NCI-H2029 treated with DMSO at 0.1 percent for 48 hours (cell line): Measurements from ENCODE around the gene APOBEC3A.
A peak's percentile ranks its signal among the peaks of the same experiment; 100 is the strongest.

ENCODE experiments used
- DNase-seq: peaks from one replicate; lab custom pipeline; 2025; lab: John Stamatoyannopoulos, UW

Gene APOBEC3A

DNA sequence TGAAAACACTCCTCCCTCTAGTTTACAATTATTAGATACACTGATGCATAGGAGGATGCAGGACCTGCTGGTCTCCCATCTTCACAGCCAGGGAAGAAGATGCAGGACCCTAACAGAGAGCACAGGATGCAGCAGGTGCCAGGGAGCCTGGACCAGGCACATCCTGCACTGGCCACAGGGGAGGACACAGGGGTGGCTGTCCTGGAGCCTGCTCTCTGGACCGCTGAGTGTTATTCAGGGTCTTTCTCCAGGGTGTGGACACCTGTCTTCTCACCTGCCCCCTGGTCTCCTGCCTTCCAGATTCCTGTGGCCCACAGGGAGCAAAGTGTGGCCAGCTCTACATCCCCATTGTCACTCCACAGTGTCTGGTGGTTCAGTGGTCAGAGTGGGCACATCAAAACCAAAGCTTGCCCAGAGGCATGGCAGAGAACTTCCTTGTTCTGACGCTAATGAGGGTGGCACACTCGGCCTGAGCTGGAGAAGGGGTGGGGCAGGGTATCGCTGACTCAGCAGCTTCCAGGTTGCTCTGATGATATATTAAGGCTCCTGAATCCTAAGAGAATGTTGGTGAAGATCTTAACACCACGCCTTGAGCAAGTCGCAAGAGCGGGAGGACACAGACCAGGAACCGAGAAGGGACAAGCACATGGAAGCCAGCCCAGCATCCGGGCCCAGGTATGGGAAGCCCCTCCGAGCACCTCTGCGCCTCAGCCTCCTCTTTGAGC, at the start of gene APOBEC3A:
Gene APOBEC3A (plus strand): TSS at position 564 of the 725 bp plus-strand sequence. CDS start 83 bp downstream, at position 647.
- DNase-seq = no peak

DNA sequence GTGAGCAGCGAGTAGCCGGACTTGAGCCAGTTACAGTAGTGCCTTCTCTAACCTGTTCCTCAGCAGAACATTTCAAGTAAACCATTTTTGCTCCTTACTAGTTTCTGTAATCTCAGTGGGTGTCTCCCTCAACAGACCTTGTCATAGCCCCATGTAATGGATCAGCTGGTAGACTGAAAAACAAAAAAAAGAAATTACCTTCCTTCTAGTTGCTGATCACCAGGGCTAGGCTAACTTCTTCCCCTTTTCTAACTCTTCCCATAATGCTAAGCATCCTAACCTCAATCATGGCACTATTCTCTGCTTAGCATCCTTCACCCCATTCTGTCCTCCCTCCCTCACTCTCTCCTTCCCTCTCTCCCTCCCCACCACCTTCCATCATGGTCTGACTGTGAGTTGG, 49.6 kb upstream of the APOBEC3A start:
- no peak for DNase-seq

DNA sequence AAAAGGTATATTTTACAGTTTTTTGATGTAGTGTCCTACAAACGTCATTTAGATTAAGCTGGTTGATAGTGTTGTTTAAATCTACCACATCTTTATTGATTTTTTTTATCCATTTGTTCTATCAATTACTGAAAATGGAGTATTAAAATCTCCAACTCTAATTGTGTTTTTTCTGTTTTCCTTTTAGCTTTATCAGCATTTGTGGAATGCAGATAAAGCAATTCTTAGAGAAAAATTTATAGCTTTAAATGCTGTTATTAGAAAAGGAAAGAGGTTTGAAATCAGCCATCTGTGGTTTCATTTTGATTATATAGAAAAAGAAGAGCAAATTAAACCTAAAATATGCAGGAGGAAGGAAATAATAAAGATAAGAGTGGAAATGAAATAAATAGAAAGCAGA, 46.0 kb upstream of the APOBEC3A start:
- DNase-seq = no peak

DNA sequence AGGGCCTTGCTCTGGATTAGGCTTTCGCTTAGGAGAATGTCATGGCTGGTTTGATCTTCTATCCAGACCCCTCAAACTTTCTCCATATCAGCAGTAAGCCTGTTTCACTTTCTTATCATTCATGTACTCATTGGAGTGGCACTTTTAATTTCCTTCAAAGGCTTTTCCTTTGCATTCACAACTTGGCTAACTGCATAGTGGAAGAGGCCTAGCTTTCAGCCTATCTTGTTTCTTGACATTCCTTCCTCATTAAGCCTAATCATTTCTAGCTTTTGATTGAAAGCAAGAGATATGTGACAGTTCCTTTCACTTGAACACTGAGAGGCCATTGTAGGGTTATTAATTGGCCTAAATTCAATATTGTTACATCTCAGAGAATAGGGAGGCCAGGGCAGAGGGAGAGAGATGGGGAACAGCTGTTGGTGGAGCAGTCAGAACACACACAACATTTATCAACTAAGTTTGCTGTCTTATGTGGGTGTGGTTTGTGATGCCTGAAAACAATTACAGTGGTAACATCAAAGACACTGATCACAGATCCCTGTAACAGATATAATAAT, 37.7 kb upstream of the APOBEC3A start:
- no peak for DNase-seq

DNA sequence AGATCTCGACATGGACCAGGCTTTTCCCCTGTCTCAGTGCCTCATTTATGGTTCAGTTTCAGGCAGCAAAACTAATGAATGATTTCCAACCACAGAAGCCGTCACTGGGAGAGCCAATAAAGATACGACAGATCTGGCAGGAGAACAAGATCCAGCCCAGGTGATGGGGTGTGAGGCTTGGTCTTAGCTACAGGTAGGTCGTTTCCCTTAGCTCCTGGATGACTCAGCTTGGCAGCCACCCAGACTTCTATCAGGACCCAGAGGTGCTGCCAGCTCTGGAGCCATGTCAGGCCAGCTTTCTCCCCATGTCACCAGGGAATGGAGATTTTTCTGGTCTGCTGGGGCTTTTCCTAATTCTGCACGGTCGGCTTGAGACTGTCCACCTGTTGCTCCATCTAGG, 36.3 kb upstream of the APOBEC3A start:
- peak; percentile 92 for DNase-seq

DNA sequence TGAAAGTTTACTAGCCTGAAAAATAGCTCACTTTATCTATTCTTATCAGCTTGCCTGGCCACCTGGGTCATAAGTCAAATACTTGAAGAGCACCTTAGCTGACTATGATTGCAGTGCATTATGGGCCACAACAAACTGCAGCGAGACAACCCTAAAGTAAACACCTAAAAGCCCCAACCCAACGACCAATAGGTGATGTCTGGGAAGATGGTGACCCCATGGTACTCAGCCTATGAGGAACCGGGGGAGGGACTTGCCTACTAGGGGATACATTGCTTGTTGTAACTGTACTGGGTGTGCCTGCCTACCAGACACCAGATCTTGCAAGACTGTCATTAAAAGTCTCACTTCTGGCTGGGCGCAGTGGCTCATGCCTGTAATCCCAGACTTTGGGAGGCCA, 35.6 kb upstream of the APOBEC3A start:
- DNase-seq = no peak

DNA sequence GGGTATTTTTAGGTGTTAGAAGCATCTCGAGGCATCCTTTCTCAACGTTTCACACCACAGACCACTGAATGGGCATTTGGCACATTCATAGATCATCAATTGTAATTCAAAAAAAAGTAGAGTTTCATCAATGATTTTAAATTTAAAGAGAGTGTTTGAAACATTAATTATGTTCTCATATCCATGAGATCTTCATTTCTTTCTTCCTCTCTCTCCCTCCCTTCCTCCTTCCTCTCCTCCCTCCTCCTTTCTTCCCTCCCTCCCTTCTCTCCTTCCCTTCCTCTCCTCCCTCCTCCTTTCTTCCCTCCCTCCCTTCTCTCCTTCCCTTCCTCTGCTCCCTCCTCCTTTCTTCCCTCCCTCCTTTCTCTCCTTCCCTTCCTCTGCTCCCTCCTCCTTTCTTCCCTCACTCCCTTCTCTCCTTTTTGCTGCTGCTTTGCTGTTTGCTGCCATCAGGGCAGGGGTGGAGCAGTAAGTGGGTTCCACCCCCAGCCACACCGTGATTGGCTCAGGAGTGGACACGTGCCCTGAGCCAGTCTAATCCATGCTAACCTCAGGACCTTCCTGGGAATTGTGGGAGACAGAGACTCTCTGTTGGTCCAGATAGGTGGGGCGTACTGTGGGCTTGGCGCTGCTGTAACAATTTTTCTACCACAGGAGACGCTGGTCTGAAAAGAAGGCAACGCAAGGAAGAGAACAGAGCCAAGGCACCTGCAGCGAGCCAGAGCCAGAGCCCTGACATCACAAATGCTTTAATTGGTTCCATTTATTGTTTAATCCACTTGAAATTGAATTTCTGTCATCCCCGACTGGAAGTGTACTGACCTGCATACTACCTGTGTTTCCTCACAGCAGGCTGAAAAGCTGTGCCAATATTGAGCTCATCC, 33.7 kb upstream of the APOBEC3A start:
- DNase-seq = peak; percentile 97

DNA sequence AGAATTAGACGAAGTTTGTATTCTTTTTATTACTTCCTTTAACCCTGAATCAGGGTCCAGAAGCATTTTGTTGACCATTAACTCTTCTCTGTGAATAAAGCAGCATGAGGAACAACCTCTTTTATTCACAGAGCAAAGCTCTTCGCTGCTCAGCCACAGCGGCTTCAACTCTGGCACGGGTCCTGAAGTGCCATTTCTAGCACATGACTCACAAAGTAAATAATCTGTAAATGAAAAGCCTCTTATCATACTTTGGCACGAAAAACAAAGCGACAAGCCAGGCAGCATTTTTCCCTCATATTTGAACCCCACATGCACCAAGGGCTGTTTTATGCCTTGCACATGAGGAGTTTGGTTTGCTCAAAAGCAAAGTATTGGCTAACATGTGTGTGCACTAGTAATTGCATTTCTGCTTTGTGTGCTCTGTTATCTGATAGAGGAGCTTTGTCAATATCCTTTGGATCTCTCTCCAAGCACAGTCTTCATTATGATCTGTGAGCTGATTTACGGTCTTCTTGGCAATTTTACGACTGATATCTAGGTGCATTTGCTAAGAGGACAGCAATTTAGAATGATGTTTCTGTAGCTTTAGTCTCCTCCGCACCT, 33.0 kb upstream of the APOBEC3A start:
- DNase-seq = peak; percentile 95

DNA sequence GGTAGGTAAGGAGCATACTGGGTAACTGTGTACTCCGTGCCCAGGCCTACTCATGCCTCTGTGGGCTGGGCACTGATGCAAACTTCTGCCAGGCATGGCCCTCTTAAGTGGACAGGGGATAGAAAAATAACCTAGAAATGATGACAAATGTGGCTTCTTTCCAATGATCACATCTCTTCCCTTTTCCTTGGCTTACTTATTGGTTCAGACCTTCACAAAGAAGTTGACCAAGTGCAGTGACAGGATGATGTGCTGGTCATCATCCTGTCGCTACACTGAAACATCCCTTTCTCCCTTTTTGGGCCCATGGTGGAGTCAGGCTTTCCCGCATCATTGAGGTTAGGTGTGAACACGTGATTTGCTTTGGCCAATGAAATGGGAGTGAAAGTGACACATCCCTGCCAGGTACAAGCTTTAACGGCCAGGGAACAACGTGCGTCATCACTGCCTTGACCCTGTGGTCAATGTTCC, 31.8 kb upstream of the APOBEC3A start:
- no peak for DNase-seq

DNA sequence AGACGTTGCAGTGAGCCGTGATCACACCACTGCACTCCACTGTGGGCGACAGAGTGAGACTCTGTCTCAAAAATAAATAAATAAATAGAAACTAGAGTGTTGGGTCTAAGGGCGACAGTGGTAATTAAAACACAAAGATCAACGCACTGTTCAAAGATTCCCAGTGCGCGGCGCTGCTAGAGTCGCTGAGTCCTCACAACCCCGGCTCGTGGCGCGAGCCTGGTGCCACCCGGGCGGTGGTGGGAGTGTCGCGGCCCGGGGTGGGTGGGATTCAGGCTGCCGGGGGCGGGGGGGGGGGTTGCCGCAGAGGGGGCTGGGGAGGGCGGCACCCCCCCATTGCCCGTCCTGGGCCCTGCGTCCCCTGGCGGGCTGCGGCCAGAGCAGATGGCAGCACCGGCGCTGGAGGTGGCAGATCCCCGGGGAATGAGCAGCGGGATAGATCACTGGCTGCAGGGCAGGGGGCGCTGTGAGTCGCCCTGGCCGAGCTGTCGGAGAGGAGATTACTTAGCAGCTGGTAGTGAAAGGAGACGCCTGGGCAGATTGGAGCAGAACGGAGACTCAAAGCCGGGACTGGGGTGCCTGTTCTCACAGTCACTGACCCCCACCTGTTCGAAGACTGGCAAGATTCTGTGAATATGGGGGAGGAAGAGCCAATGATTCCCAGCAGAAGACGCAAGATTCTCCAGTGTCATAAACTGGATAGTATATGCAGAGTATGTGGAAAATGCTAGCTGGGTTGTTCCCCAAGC, 30.2 kb upstream of the APOBEC3A start:
- DNase-seq = peak; percentile 24

DNA sequence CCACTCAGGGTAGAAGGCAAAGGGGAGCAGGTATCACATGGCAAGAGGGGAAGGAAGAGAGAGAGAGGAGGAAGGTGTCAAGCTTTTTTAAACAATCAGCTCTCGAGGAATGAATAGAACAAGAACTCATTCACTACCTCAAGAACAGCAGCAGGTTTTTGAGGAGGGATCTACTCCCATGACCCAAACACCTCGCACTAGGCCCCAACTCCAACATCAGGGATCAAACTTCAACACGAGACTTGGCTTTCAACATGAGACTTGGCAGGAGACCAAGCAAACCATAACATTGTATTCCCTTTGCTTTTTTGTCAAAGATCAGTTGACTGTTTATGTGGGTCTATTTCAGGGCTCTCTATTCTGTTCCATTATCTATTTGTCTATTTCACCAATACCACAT, 26.9 kb upstream of the APOBEC3A start:
- no peak for DNase-seq

DNA sequence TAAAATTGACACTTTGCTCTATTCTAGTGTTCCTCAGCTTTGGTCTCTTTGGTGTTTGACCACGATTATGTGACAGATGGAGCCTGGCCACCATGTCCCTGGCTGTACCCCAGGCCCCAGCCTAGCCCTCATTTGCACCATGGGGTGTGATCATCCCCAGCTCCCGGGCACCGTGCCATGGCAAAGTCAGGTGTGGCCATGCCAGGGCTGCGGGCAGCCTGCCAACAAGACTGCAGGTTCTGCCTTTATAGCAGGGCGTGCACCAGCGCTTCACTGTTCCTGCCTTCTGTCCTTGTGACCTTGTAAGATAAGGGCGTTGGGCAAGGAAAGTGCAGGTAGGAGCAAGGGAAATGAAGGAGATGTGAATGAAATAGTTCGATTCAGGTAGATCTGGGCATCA, 22.4 kb upstream of the APOBEC3A start:
- DNase-seq = peak; percentile 89

DNA sequence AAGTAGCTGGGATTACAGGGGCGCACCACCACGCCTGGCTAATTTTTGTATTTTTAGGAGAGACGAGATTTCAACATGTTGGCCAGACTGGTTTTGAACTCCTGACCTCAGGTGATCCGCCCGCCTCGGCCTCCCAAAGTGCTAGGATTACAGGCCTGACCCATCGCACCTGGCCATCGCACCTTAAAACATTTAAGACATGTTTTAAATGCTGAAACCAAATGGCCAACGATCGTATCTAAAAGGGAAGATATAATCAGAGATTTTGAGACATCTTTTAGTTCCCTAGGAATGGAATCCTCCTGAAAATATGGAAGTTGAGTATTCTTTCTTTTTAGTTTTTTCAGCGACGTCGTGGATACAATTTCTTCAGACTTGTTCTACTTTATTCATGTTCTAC, 21.8 kb upstream of the APOBEC3A start:
- no peak for DNase-seq

DNA sequence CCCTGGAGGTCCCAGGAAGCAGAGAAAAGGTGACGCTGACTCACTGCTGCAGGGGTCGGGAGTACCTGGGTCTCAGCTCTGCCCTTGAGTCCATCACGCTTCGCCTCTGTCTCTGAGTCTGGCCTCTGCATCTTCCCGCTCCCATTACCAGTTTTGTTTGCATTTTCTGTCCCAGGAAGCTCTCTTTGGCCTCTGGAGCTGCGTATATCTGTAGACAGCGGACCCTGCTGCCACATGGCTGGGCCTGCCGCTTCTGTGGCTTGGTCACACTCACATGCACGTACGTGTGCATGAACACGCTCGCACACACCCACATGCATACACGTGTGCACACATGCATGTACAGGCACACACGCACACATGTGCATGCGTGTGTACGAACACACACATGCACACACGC, 20.8 kb upstream of the APOBEC3A start:
- no peak for DNase-seq

DNA sequence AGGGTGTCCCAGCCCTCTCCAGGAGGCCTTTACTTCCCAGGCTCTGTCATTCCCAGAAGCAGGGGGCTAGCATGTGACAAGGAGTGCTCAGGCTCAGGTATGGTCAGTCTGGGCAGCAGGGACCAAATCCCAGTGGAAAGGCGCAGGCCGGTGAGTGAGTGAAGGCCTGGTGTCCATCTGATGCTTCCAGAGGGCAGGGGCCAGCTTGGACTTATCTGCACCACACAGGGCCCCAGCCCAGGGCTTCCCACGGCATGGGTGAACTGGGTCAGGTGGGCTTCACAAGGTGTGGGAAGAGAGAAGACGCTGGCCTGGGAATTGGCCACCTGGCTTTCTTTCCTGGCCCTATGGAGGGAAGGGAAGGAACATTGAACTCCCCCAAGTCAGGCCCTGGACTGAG, 20.4 kb upstream of the APOBEC3A start:
- no peak for DNase-seq

DNA sequence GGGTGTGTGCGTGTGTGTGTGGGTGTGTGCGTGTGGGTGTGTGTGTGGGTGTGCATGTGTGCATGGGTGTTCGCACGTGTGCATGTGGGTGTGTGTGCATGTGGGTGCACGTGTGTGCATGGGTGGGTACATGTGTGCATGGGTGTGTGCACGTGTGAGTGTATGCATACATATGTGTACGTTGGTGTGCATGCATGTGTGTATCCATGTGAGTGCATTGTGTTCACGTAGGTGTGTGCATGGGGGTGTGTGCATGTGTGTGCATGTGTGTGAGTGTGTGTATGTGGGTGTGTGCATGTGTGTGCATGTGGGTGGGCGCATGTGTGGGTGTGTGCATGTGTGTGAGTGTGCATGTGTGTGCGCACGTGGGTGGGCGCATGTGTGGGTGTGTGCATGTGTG, 19.9 kb upstream of the APOBEC3A start:
- DNase-seq = no peak

DNA sequence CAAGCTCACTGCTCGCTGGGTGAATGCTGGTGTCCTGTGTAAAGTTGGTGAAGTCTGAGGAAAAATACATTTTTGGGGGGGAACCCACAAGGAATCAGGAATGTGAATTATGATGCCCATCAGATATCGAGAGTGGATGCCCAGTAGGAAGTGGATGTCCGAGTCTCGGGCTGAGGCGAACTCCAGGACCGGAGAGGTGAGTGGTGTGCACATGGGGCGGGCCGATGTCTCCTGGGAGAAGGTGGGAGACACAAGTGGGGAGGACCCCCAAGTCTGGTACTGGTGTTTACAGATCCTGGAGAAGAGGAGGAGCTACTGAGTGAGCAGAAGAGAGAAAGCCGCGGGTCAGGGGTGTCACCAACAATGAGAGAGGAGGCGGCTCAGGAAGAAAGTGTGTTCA, 19.2 kb upstream of the APOBEC3A start:
- DNase-seq = no peak

DNA sequence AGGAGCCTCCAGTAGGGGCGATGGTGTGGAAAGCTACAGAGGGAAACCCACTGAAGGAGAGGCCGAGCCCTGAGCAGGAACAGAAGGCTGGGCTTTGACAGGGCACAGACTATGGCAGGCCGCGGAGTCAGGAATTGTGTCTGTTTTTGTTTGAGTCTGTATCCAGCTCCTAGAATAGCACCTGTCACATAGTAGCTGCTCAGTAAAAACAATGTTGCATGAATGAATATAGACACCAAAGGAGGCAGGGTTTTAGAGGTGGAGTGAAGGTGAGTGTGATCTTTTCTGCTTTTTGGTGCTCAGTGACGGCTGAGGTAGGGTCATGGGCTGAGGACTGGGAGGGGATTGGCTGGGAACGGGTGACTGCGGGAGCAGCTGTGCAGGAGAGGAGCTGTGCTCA, 18.5 kb upstream of the APOBEC3A start:
- DNase-seq = no peak

DNA sequence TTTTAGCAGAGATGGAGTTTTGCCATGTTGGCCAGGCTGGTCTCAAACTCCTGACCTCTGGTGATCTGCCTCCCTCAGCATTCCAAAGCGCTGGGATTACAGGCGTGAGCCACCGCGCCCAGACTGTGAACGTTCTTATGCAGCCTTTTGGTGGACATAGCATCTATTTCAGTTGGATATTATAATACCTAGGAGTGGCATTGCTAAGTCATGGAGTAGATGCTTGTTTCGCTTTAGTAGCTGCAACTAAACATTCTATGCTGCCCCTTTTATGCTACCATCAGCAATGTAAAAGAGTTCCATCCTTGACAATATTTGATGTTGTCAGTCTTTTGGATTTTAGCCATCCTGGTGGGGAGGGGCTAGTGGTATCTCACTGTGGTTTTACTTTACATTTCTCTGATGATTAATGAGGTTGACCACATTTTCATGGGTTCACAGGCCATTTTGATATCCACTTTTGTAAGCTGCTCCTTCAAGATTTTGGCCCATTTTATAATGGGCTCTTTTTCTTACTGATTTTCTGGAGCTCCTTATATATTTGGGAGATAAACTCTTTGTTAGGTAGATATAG, 16.5 kb upstream of the APOBEC3A start:
- no peak for DNase-seq

DNA sequence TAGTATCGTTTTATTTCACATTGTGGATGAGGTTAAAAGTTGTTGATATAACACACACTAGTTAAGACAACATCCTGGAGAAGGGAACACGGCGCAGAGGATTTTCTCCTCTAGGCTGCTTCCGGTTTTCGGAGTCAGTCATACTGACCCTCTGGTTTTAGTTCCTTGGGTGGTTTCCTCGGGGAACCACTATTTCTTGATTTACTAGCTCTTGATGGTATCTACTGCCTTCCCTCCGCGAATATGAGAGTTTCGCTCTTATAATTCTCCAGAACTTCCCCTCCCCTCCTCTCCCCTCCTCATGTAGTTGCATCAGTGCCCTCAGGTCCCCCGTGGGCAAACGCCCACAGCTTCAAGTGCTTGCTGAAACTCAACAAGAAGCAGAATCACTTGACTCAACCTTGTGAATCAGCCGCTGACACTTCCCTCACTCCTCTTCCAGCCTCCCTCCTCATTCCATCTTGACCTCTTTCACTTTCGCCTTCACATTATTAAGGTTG, 15.9 kb upstream of the APOBEC3A start:
- DNase-seq = no peak

DNA sequence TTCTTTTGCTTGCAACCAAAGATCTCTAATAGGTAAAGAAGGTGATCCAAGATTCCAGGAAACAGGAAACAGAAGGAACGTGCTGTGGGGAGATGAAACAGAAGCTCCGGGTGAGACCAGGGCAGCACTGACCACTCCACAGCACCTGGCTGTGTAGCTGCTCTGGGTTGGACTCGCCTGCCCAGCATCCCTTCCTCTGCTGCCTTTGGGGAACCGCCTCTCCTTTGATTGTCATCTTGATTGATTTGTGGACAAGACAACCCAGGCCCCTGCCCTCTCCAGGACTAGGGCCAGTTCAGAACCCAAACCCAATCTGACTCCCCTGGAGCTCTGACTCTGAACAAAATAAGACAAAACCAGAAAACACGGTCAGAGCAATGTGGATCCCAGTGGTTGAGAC, 14.7 kb upstream of the APOBEC3A start:
- no peak for DNase-seq
